ENCODE data around the gene ZKSCAN3. TPM values are rescaled to one million over a fixed set of nuclear protein-coding genes. Genes with fewer than 3 reads are reported as not detected.

Gene ZKSCAN3
- total RNA-seq, 1 donor from 2014 or later = 9.5 TPM

DNA sequence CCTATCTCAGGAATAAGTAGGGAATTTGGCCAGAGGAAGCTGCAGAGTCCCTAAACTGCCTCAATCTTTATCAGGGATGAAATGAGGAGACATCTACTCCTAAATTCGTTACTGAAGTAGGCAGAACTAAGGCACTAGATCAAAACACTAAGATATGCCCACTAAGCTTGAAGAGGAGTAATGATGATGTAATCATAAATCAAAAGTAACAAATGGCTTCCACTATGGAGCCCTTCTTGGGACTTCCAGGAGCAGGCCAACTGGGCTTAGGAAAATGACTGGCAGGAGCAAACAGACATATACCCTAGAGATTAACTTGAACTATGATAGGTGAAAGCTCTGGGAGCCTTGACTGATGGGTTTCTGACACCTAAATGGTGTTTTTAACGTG, 34.4 kb downstream of the ZKSCAN3 start:
- peaks cover 9% of the 10 kb centered on the region for H3K4me1 Mint-ChIP-seq (ENCODE audit: unreplicated experiment)
- H3K9me3 Mint-ChIP-seq (ENCODE audit: unreplicated experiment) = no peaks in the 10 kb centered on the region
- no peaks in the 10 kb centered on the region for H3K27me3 Mint-ChIP-seq (ENCODE audit: unreplicated experiment)
- no peak for DNase-seq (ENCODE audit: low spot score)
- H3K27ac Mint-ChIP-seq (ENCODE audit: unreplicated experiment) = no peak overlapping the region
- peaks cover 27% of the 10 kb centered on the region for H3K36me3 Mint-ChIP-seq (ENCODE audit: low read depth, unreplicated experiment)
- H3K4me3 Mint-ChIP-seq (ENCODE audit: unreplicated experiment) = no peak overlapping the region
- TF ChIP-seq, protein P1, sequence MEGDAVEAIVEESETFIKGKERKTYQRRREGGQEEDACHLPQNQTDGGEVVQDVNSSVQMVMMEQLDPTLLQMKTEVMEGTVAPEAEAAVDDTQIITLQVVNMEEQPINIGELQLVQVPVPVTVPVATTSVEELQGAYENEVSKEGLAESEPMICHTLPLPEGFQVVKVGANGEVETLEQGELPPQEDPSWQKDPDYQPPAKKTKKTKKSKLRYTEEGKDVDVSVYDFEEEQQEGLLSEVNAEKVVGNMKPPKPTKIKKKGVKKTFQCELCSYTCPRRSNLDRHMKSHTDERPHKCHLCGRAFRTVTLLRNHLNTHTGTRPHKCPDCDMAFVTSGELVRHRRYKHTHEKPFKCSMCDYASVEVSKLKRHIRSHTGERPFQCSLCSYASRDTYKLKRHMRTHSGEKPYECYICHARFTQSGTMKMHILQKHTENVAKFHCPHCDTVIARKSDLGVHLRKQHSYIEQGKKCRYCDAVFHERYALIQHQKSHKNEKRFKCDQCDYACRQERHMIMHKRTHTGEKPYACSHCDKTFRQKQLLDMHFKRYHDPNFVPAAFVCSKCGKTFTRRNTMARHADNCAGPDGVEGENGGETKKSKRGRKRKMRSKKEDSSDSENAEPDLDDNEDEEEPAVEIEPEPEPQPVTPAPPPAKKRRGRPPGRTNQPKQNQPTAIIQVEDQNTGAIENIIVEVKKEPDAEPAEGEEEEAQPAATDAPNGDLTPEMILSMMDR (IDR thresholded peaks at IDR 0.05; ENCODE audit: unreplicated experiment) = no peak

DNA sequence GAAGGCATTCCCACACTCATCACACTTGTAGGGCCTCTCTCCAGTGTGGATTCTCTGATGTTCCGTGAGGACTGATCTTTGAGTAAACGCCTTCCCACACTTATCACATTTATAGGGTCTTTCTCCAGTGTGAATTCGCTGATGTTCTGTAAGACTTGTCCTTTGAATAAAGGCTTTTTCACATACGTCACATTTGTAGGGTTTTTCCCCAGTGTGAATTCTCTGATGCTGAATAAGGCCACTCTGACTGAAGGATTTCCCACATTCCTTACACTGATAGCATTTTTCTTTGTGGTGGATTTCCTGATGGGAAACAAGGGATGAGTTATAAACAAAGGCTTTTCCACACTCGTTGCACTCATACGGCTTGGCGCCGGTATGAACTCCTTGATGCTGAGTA, 40.9 kb downstream of the ZKSCAN3 start:
- Mint-ChIP-seq H3K9me3 (ENCODE audit: unreplicated experiment) (no peaks in the 10 kb centered on the region), H3K27ac (ENCODE audit: unreplicated experiment) (no peak overlapping the region), H3K4me1 (ENCODE audit: unreplicated experiment) (peaks cover 17% of the 10 kb centered on the region), H3K27me3 (ENCODE audit: unreplicated experiment) (no peaks in the 10 kb centered on the region), H3K36me3 (ENCODE audit: low read depth, unreplicated experiment) (peaks cover 42% of the 10 kb centered on the region), H3K4me3 (ENCODE audit: unreplicated experiment) (no peak overlapping the region)
- no peak for DNase-seq (ENCODE audit: low spot score)
- TF ChIP-seq, protein P1 (IDR thresholded peaks at IDR 0.05; ENCODE audit: unreplicated experiment) = no peak

DNA sequence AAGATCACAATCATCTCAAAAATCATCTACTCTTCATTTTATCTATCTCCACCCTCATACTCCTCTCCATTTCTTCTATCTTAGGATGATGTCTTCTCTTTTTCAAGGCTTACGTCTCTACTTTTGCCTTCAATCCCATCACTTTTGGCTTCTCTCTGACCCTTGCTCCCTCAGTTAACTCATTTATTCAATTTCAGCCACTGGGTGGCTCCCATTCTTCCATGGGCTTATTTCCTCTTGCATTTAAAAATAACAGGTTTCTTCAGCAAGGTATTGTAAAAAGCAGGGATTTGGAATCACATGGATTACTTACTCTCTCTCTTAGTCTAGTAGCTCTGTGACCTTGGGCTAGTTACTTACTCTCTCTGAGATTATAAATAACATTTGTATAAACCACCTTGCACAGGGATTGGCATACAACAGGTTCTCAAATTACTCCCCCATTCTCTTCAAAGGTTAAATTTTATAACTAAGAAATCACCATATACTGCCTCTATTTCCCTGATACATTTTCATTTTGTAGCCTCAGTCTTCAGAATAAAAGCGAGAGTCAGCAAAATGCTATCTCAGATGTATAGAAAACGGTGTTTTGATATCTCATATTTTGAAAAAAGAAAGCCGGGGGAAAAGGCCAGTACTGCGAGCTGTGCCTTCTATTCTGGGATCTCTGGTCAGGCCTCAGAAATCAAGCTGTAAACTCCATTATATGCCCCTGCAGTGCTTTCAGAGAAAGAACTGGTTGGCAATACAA, 44.3 kb downstream of the ZKSCAN3 start:
- H3K4me1 Mint-ChIP-seq (ENCODE audit: unreplicated experiment) = peaks cover 33% of the 10 kb centered on the region
- TF ChIP-seq, protein P1 (IDR thresholded peaks at IDR 0.05; ENCODE audit: unreplicated experiment) = no peak
- H3K27ac Mint-ChIP-seq (ENCODE audit: unreplicated experiment) = no peak overlapping the region
- no peaks in the 10 kb centered on the region for H3K27me3 Mint-ChIP-seq (ENCODE audit: unreplicated experiment)
- DNase-seq (ENCODE audit: low spot score) = peak; percentile 9
- H3K36me3 Mint-ChIP-seq (ENCODE audit: low read depth, unreplicated experiment) = peaks cover 51% of the 10 kb centered on the region
- H3K9me3 Mint-ChIP-seq (ENCODE audit: unreplicated experiment) = no peaks in the 10 kb centered on the region
- H3K4me3 Mint-ChIP-seq (ENCODE audit: unreplicated experiment) = peak overlapping the region; percentile 6

DNA sequence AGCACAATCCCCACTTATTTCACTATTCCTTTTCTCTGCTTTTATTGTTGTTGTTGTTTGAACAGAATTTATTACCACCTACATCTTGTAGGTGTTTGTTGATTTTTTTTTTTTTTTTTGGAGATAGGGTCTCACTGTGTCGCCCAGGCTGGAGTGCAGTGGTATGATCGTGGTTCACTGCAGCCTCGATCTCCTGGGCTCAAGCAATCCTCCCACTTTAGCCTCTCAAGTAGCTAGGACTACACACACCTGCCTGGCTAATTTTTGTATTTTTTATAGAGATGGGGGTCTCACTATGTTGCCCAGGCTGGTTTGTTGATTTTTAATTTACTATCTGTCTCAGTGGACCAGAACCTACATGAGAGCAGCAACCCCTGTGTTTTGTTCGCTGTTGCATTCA, 46.2 kb downstream of the ZKSCAN3 start:
- Mint-ChIP-seq H3K27ac (ENCODE audit: unreplicated experiment) (no peak overlapping the region), H3K27me3 (ENCODE audit: unreplicated experiment) (peaks cover 2% of the 10 kb centered on the region), H3K4me1 (ENCODE audit: unreplicated experiment) (peaks cover 33% of the 10 kb centered on the region), H3K9me3 (ENCODE audit: unreplicated experiment) (no peaks in the 10 kb centered on the region), H3K36me3 (ENCODE audit: low read depth, unreplicated experiment) (peaks cover 39% of the 10 kb centered on the region), H3K4me3 (ENCODE audit: unreplicated experiment) (no peak overlapping the region)
- TF ChIP-seq, protein P1 (IDR thresholded peaks at IDR 0.05; ENCODE audit: unreplicated experiment) = no peak
- no peak for DNase-seq (ENCODE audit: low spot score)

DNA sequence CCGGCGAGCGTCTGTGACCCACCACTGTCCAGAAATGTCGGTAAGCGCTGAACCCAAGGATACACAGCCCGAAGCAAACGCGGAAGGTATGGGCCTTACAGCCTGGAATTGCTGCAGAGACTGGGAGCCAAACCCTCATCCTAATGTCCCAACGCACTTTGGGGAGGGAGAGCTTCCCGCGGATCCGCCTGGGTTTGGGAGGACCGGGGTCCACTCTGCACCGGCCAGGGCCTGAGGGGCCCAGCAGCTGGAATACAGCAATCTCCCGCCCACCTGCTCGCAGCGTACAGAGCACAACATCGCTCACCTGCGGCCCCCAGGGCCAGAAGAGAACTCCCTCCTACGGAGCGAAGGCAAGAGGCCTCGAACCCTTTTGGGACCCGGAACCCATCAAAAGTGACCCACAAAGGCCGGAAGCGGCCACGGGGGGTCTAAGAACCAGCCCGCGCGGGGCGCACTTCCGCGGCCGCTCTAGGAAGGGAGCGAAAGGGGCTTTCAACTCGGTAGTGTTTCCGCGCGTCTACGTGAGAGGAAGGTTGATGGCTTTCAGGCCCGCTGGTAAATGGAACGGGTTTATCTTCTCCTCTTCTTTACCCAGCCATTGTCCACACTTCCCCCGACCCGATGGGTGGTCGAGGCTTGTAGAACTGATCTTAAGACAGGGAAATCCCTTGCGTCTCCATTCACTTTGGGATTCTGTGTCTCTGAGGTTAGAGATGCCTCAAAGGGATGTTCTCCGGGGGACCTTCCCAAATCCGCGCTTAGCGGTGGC, 49.8 kb downstream of the ZKSCAN3 start, which contains the start of gene ZSCAN12:
ZSCAN12 (minus strand) TSS at position 398 of the 772 bp plus-strand sequence. CDS start 1,342 bp downstream, outside the sequence.
- Mint-ChIP-seq H3K27me3 (ENCODE audit: unreplicated experiment) (peaks cover 2% of the 10 kb centered on the region), H3K27ac (ENCODE audit: unreplicated experiment) (peak within 1 kb of the TSS; percentile 95), H3K9me3 (ENCODE audit: unreplicated experiment) (no peaks in the 10 kb centered on the region), H3K4me1 (ENCODE audit: unreplicated experiment) (peaks cover 25% of the 10 kb centered on the region), H3K36me3 (ENCODE audit: low read depth, unreplicated experiment) (peaks cover 18% of the 10 kb centered on the region), H3K4me3 (ENCODE audit: unreplicated experiment) (peak within 1 kb of the TSS; percentile 96)
- TF ChIP-seq, protein P1 (IDR thresholded peaks at IDR 0.05; ENCODE audit: unreplicated experiment) = no peak
- DNase-seq (ENCODE audit: low spot score) = peak; percentile 80
